ENCODE measurements around the gene ZNF423. TPM values are rescaled to one million over a fixed set of nuclear protein-coding genes. Genes with fewer than 3 reads are reported as not detected.
A peak's percentile ranks its signal among the peaks of the same experiment; 100 is the strongest.
"Not testable (repeated sequence)": the region's sequence is repeated elsewhere in the genome, so short reads cannot be mapped to it uniquely, and the experiment has no call there.

The ZNF423 gene
- total RNA-seq, 1 donor from 2014 or later: 8.4 TPM

- no peak for ATAC-seq (ENCODE audit: poor library complexity)
- intact Hi-C loops (cut with DNase I): no loop called here
- no peak for DNase-seq
These were observed 339.4 kb downstream of the ZNF423 start for GRCh38 chr16:49516382-49517036.

GRCh38 chr16:49515861-49516260, 340.1 kb downstream of the ZNF423 start:
- ATAC-seq (ENCODE audit: poor library complexity) (no peak), DNase-seq (no peak)
- intact Hi-C loops (cut with DNase I): no loop called here

- intact Hi-C loops (cut with DNase I): no loop called here
- ATAC-seq (ENCODE audit: poor library complexity) (no peak), DNase-seq (no peak)
These were observed 340.8 kb downstream of the ZNF423 start for GRCh38 chr16:49515016-49515565.

- DNase-seq: no peak
- intact Hi-C loops (cut with DNase I): no loop called here
- ATAC-seq (ENCODE audit: poor library complexity): no peak
These were observed 341.6 kb downstream of the ZNF423 start for GRCh38 chr16:49514073-49514980.

GRCh38 chr16:49513040-49513439, 342.9 kb downstream of the ZNF423 start:
- no peak for ATAC-seq (ENCODE audit: poor library complexity)
- DNase-seq: peak; percentile 40
- intact Hi-C loops (cut with DNase I): no loop called here

- intact Hi-C loops (cut with DNase I): no loop called here
- no peak for DNase-seq
- ATAC-seq (ENCODE audit: poor library complexity): no peak
These were observed 345.1 kb downstream of the ZNF423 start for GRCh38 chr16:49510654-49511305.

GRCh38 chr16:49510141-49510540, 345.8 kb downstream of the ZNF423 start:
- intact Hi-C loops (cut with DNase I): no loop called here
- ATAC-seq (ENCODE audit: poor library complexity): no peak
- no peak for DNase-seq

- intact Hi-C loops (cut with DNase I); ATAC-seq (ENCODE audit: poor library complexity); DNase-seq: not testable (repeated sequence)
These were observed 349.6 kb downstream of the ZNF423 start for GRCh38 chr16:49506058-49507013.

- no peak for DNase-seq
- ATAC-seq (ENCODE audit: poor library complexity): no peak
- intact Hi-C loops (cut with DNase I): no loop called here
These were observed 350.4 kb downstream of the ZNF423 start for GRCh38 chr16:49505556-49505955.

GRCh38 chr16:49504626-49505025, 351.3 kb downstream of the ZNF423 start:
- intact Hi-C loops (cut with DNase I): no loop called here
- ATAC-seq (ENCODE audit: poor library complexity): no peak

GRCh38 chr16:49504023-49504364, 351.9 kb downstream of the ZNF423 start:
- DNase-seq (no peak), ATAC-seq (ENCODE audit: poor library complexity) (no peak)
- intact Hi-C loops (cut with DNase I): no loop called here

More at GRCh38 chr16:49504626-49505025, 351.3 kb downstream of the ZNF423 start:
- DNase-seq: no peak

- intact Hi-C loops (cut with DNase I): no loop called here
- peak; percentile 22 for ATAC-seq (ENCODE audit: poor library complexity)
- no peak for DNase-seq
These were observed 352.5 kb downstream of the ZNF423 start for GRCh38 chr16:49503256-49504022.

- ATAC-seq (ENCODE audit: poor library complexity): no peak
- no peak for DNase-seq
- intact Hi-C loops (cut with DNase I): no loop called here
These were observed 353.6 kb downstream of the ZNF423 start for GRCh38 chr16:49502136-49502881.

- DNase-seq (no peak), ATAC-seq (ENCODE audit: poor library complexity) (no peak)
- intact Hi-C loops (cut with DNase I): loop anchor here (10.0 kb wide), 1 partner anchor 365 kb away; no protein-coding TSS in a partner anchor
These were observed 355.9 kb downstream of the ZNF423 start for GRCh38 chr16:49499869-49500610.

GRCh38 chr16:49499414-49499785, 356.5 kb downstream of the ZNF423 start:
- DNase-seq: no peak
- no peak for ATAC-seq (ENCODE audit: poor library complexity)
- intact Hi-C loops (cut with DNase I): loop anchor here (10.0 kb wide), 1 partner anchor 365 kb away; no protein-coding TSS in a partner anchor
